GM11168 (cell line): Measurements from ENCODE around the gene LYPLAL1.

ENCODE experiments used
- in situ Hi-C: fragments of 300-500 bp; cut with MboI; formaldehyde crosslinking; loops from one replicate; pipeline ENCODE4 v1.12.0; 2022; ENCODE audit warnings: low sequenced_read_pairs; ENCODE audit not compliant: unreplicated experiment

Gene LYPLAL1

GRCh38 chr1:219173758-219174459 lies at the start of gene LYPLAL1:
TSS of gene LYPLAL1 (plus strand) at chr1:219173878. CDS start at chr1:219173891, 13 bp downstream.
- in situ Hi-C loops = no loop called here

DNA sequence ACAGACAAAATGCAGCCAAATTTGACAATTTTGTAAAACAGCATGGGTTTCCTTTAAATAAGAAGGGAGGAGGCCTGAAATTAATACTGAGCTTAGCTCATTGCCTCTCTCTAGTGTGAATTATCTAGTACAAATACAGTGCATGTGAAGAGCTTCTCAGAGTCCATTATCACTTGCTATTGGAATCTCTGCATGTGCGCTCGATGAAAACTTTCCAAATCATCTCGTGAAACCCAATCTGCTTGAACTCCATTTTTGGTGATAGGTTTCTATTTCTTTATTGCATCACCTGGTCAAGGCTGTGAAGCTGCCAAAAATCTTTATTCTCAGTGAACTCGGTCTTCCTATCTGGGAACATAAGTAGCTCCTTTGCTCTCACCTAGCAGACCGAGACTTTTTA lies 49.5 kb upstream of the LYPLAL1 start:
- in situ Hi-C loops = no loop called here

DNA sequence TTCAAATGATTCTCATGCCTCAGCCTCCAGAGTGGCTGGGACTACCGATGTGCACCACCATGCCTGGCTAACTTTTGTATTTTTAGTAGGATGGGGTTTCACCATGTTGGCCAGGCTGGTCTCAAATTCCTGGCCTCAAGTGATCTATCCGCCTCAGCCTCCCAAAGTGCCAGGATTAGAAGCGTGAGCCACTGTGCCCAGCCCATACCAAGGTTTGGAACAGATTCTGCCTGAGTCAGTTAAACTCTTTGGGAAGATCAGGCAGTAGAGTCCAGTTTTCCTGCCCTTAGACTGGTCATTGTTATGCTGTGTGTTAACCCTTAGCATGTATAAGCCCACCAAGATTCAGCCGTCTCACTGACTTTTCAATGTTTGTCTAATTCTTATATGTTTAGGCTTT lies 48.3 kb upstream of the LYPLAL1 start:
- in situ Hi-C loops = no loop called here

DNA sequence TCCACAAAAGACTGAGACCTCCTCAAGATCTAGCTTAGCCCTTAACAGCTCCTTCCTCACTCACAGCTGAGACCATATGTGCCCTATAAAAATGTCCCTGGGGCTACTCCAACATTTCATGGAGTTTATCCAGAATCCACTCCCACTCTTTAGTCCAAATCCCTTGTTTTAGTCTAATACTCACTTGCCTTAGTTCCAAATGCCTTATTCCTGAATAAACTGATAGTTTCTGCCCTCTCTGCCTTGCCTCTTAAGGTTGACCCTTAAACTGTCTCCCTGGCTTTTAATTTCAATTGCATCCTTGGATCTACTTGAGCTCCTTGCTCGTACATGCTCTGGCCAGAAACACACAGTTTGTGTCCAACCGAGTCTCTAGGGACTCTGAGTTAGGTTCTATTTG lies 47.3 kb upstream of the LYPLAL1 start:
- in situ Hi-C loops = no loop called here

GRCh38 chr1:219128957-219129356 lies 44.7 kb upstream of the LYPLAL1 start:
- in situ Hi-C loops = no loop called here

GRCh38 chr1:219130366-219130935 lies 43.2 kb upstream of the LYPLAL1 start:
- in situ Hi-C loops = no loop called here

DNA sequence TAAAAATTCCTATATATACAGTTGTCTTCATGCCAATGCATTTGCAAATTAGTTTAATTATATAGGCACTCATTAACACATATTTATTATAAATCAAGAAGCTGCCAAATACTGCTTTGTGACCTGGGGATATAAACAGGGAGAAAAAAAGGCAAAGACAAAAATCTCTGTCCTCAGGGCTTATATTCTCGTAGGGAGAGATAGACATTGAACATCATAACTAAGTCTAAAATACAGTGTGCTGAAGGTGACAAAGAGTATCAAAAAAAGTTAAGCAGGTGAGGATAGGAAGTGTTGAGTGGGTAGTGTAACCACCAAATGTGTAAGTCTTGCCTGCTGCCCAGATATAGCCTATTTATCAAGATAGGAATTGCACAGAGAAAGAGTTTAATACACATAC lies 40.7 kb upstream of the LYPLAL1 start:
- in situ Hi-C loops = no loop called here

DNA sequence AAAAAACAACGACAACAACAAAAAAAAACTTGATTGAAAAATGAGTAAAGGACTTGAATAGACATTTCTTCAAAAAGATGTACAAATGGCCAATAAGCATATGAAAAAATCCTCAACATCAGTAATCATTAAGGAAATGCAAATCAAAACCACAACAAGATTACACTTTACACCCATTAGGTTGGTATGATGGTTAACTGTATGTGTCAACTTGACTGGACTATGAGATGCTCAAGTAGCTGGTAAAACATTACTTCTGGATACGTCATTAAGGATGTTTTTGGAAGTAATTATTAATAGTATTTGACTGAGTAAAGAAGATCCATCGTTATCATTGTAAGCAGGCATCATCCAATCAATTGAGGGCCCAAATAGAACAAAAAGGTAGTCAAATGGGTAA lies 34.9 kb upstream of the LYPLAL1 start:
- in situ Hi-C loops = no loop called here

GRCh38 chr1:219140303-219140877 lies 33.3 kb upstream of the LYPLAL1 start:
- in situ Hi-C loops = no loop called here

DNA sequence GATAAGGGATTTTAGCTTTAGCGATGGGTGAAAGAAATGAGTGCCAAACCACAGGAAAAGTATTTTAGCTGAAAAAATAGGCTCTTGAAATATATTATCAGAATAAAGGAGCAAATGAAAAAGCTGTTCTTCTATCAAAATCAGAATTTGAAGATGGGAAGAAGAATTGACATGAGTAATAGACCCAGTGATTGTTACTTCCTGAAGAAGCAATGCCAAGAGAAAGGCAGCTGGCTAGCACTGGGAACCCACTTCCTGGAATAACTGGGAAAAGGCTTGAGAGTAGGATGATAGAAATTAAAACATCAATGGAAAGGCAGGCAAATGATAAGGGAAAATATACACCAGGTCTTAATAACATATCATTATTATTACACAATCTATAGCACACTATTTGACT lies 29.9 kb upstream of the LYPLAL1 start:
- in situ Hi-C loops = no loop called here

DNA sequence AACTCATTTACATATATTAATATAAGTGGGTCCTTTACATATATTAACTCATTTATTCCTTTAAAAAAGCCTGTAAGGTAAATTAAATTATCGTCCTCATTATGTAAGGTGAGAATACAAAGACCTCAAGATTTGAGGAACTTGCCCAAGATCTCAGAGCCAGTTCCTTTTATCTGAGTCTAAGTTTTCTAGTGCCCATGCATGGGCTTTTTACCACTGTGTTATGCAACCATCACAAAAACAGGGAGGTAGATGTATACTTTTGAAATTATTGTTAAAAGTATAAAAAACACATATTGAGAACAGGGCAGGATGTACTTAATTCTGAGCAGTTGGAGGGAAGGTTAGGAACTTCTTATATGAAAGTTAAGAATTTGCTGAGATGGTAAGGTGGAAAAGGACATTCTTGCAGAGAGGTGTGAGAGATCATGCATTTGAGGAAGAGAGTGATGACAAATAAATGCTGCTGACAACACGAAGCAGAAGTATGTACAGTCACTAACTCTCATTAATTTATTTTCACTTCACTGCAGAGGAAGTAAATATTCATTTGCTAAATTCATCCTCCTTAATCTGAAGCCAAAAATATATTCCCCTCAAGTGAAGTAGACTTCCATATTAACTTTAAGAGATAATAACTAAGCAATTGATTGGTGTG lies 28.9 kb upstream of the LYPLAL1 start:
- in situ Hi-C loops = no loop called here

DNA sequence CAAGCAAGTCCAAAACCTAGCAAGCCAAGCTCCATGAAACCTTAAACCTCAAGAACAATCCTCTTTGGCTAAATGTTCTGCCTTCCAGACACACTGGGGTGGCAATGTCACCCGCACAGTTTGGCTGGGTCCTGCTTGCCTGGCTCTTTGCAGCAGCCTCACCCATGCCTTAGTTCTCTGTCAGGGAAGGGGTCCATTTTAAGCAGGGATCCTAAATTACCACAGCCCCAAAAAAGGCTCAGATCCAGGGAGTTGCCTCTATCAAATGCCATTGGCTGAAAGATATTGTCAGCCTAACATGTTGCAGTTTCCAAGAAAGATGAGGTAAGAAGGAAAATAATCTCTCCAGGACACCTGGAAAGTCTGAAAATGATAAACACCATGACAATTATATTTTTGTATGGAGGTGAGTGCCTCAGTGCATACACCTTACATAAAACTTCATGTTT lies 26.1 kb upstream of the LYPLAL1 start:
- in situ Hi-C loops = no loop called here

DNA sequence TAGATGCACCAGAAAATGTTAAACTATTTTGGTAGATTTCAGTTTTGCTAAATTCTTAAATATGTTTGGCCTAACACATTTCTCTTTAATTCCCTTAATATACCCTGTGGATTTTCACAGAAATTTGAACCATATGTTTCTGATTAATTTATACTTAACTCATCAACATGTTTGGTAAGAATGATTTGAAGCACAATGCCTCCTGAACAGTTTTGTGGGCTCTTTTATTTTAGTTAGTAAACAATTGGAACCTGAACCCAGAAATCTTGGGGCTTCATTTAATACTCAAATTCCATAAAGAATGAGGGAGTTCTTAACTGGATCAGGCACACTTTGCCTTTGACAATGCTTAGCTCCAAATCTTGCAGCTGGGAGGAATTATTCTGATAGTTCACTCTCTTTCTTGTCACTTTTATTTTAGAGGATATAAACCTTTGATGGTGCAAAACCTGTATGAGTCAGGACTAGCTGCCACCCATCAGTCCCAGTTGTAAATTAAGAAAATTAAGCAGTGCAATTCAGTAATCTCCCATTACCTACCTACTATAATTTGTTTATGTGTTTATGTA lies 24.6 kb upstream of the LYPLAL1 start:
- in situ Hi-C loops = no loop called here

DNA sequence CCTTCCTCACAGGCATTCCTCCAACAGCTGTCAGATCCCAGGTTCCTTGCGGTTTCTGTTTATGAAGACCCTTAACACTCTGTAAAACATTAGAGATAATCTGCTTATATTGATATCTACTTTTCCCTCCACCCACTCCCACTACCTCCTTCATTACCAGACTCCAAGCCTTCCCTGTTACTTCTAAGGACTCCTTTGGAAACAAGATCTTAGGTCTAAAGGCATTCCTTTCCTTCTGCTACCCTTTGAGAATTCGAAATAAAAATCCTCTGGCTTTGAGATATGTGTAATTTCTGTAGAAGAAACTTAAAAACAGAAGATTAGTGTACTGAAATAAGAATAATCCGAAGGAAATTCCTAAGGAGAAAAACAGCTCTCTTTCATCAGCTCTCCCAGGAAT lies 23.7 kb upstream of the LYPLAL1 start:
- in situ Hi-C loops = no loop called here

DNA sequence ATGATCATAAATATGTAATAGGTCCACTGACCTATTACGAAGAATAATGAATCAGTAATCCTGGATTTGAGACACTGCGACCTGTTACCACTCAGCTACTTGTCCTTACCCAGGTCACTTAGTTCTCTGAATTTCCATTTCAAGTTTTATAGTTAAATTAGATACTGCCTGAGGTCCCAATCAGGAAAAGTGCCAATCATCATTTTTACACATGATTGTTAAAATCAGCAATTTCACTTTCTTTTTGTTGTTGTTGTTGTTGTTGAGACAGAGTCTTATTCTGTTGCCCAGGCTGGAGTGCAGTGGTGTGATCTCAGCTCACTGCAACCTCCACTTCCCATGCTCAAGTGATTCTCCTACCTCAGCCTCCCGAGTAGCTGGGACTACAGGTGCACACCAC lies 22.8 kb upstream of the LYPLAL1 start:
- in situ Hi-C loops = no loop called here

- in situ Hi-C loops = no loop called here
Measured at GRCh38 chr1:219151467-219151866, 22.2 kb upstream of the LYPLAL1 start.

DNA sequence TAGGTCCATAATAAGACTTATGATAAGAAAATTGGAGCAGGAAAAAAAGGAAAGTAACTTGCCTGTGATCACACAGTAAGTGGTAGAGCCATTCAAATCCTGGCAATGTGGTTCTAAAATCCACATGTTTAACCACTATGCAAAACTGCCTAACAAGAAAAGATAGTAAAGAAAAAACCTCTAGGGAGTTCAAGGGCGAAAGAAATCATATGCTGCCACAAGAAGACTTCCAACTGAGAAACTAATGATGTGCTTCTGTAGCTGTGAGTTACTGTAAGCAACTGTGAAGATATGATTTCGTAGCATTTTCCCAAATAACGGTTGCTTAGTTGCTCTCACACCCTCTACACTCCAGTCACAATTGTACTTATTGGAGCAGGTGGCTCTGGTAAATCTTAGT lies 20.9 kb upstream of the LYPLAL1 start:
- in situ Hi-C loops = no loop called here

DNA sequence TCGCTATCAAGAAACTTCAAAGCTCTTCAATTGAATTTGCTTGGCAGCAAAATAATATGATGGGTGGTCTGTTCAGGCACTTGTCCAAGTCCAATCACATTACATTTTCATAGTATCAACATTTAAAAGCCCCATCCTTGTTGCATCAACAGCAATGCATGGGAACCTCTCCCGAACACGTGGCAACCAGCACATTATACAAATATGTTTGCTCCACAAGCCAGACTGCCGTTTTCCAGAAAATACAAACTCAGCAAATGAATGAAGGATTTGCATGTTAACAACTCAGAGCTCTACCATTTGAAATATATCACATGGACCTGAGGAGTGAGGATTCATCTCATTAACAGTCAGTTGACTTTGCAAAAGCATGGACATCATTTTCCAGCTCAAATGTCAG lies 20.0 kb upstream of the LYPLAL1 start:
- in situ Hi-C loops = no loop called here

GRCh38 chr1:219155135-219155534 lies 18.5 kb upstream of the LYPLAL1 start:
- in situ Hi-C loops = no loop called here

- in situ Hi-C loops = no loop called here
Measured at GRCh38 chr1:219159946-219160645, 13.6 kb upstream of the LYPLAL1 start.
